H1 (cell line): Measurements from ENCODE around the gene RERE. TPM values are rescaled to one million over a fixed set of nuclear protein-coding genes. Genes with fewer than 3 reads are reported as not detected.

Experiments used
- CTCF ChIA-PET: fragments of 300-600 bp; sonication (Branson Sonifier 250); formaldehyde crosslinking; loops from one replicate; lab custom pipeline; 2021; ENCODE audit not compliant: partially characterized antibody; lab: Charles Lee
- POLR2A ChIA-PET: fragments of 300-600 bp; sonication (Branson Sonifier 250); formaldehyde crosslinking; loops from one replicate; lab custom pipeline; 2021; ENCODE audit warnings: inconsistent platforms; ENCODE audit not compliant: partially characterized antibody; lab: Charles Lee
- DNase-seq, 2 experiments: peaks; one replicate each; pipeline versions ENCODE4 v3.0.0 to v3.0.0-alpha.2; 2010 to 2022; ENCODE audit warnings: low spot score in 2 of 2, low read depth in 1 of 2, mixed read lengths in 1 of 2
- FAIRE-seq: peaks from 2 replicates; lab custom pipeline; 2011; peaks lifted over from hg19 to GRCh38; lab: Jason Lieb, UNC
- H2AFZ ChIP-seq: 2 replicates; pipeline ENCODE4 v1.8.1; 2012; ENCODE audit warnings: low read length, inconsistent platforms
- H2AK5ac ChIP-seq: 2 replicates; pipeline ENCODE4 v1.6.1; 2013; ENCODE audit warnings: low read depth, low read length
- H2BK120ac ChIP-seq: replicated peaks from 2 replicates; pipeline ENCODE3; 2013; ENCODE audit warnings: low read depth, low read length, inconsistent platforms
- H2BK12ac ChIP-seq: 2 replicates; pipeline ENCODE4 v1.6.1; 2013; ENCODE audit warnings: low read depth, low read length
- H2BK15ac ChIP-seq: 2 replicates; pipeline ENCODE4 v1.6.1; 2013; ENCODE audit warnings: low read length
- H2BK20ac ChIP-seq: 2 replicates; pipeline ENCODE4 v1.6.1; 2013; ENCODE audit warnings: low read length
- H2BK5ac ChIP-seq: 2 replicates; pipeline ENCODE4 v1.6.1; 2013; ENCODE audit warnings: low read depth, low read length
- H3K14ac ChIP-seq: 2 replicates; pipeline ENCODE4 v1.6.1; 2013; ENCODE audit warnings: inconsistent platforms; ENCODE audit not compliant: insufficient read length
- H3K18ac ChIP-seq: 2 replicates; pipeline ENCODE4 v1.6.1; 2013; ENCODE audit warnings: low read length; ENCODE audit errors: extremely low read depth
- H3K23ac ChIP-seq: 2 replicates; pipeline ENCODE4 v1.6.1; 2013; ENCODE audit warnings: inconsistent platforms; ENCODE audit not compliant: insufficient read length
- H3K23me2 ChIP-seq: 2 replicates; pipeline ENCODE4 v1.6.1; 2013; ENCODE audit warnings: low read depth, low read length
- H3K27ac ChIP-seq: 2 replicates; pipeline ENCODE4 v1.6.1; 2011; ENCODE audit warnings: low read depth, low read length, inconsistent platforms
- H3K27me3 ChIP-seq, 4 experiments: replicated peaks in 1 of 4; 1 replicate in 1 of 4; 2 replicates in 3 of 4; pipeline versions ENCODE4 v1.6.1 to v1.8.1; 2011 to 2013; ENCODE audit warnings: low read length in 3 of 4, mild to moderate bottlenecking in 3 of 4, inconsistent platforms in 2 of 4, mixed read lengths in 2 of 4, moderate library complexity in 1 of 4; ENCODE audit not compliant: control insufficient read depth in 3 of 4, insufficient read depth in 3 of 4; ENCODE audit errors: extremely low read depth in 1 of 4
- H3K36me3 ChIP-seq, 4 experiments: 2 replicates each; pipeline versions ENCODE4 v1.6.1 to v1.8.1; 2011 to 2013; ENCODE audit warnings: mild to moderate bottlenecking in 4 of 4, low read length in 3 of 4, moderate library complexity in 2 of 4, control low read depth in 1 of 4, inconsistent platforms in 1 of 4; ENCODE audit not compliant: insufficient read depth in 4 of 4, control insufficient read depth in 2 of 4
- H3K4ac ChIP-seq: replicated peaks from 2 replicates; pipeline ENCODE3; 2013; ENCODE audit warnings: low read length, low read depth, mixed read lengths, inconsistent platforms; ENCODE audit not compliant: insufficient read length
- H3K4me1 ChIP-seq, 4 experiments: replicated peaks in 1 of 4; 1 replicate in 1 of 4; 2 replicates in 3 of 4; pipeline versions ENCODE4 v1.6.1 to v1.8.1; 2011 to 2013; ENCODE audit warnings: low read length in 3 of 4, inconsistent platforms in 2 of 4, mixed read lengths in 1 of 4; ENCODE audit not compliant: insufficient read depth in 4 of 4, control insufficient read depth in 3 of 4
- H3K4me2 ChIP-seq, 2 experiments: 2 replicates each; pipeline versions ENCODE4 v1.6.1 to v1.8.1; 2011 to 2013; ENCODE audit warnings: low read depth in 2 of 2, low read length in 2 of 2, control low read depth in 1 of 2, inconsistent platforms in 1 of 2, mild to moderate bottlenecking in 1 of 2; ENCODE audit not compliant: insufficient read depth in 1 of 2
- H3K4me3 ChIP-seq, 4 experiments: fragments of 200-600, 300-600 bp in 1 of 4; sonication (generic), shearing (Covaris generic), sonication (Bioruptor Twin) in 1 of 4; 2 replicates each; pipeline versions ENCODE4 v1.5.1 to v1.8.1; 2011 to 2016; ENCODE audit warnings: low read length in 4 of 4, low read depth in 3 of 4, control low read depth in 2 of 4, inconsistent platforms in 2 of 4, mild to moderate bottlenecking in 2 of 4, mixed read lengths in 1 of 4, moderate library complexity in 1 of 4; ENCODE audit not compliant: insufficient read depth in 2 of 4; ENCODE audit errors: extremely low read depth in 1 of 4
- H3K56ac ChIP-seq: replicated peaks from 2 replicates; pipeline ENCODE3; 2013; ENCODE audit warnings: low read depth, mild to moderate bottlenecking, mixed read lengths, low read length, inconsistent platforms; ENCODE audit not compliant: insufficient read length
- H3K79me1 ChIP-seq: 2 replicates; pipeline ENCODE4 v1.6.1; 2013; ENCODE audit warnings: low read depth, low read length, control low read depth
- H3K79me2 ChIP-seq, 2 experiments: 2 replicates each; pipeline versions ENCODE4 v1.6.1 to v1.8.1; 2012 to 2013; ENCODE audit warnings: low read length in 2 of 2, mild to moderate bottlenecking in 2 of 2, inconsistent platforms in 1 of 2; ENCODE audit not compliant: insufficient read depth in 2 of 2, control insufficient read depth in 1 of 2
- H3K9ac ChIP-seq, 4 experiments: replicated peaks in 1 of 4; 1 replicate in 1 of 4; 2 replicates in 3 of 4; pipeline versions ENCODE4 v1.6.1 to v1.8.1; 2011 to 2013; ENCODE audit warnings: low read depth in 3 of 4, low read length in 3 of 4, control low read depth in 2 of 4, mild to moderate bottlenecking in 2 of 4, moderate library complexity in 2 of 4, inconsistent platforms in 1 of 4; ENCODE audit errors: extremely low read depth in 1 of 4
- H3K9me3 ChIP-seq, 2 experiments: 2 replicates each; pipeline versions ENCODE4 v1.6.1 to v1.8.1; 2012 to 2013; ENCODE audit warnings: mild to moderate bottlenecking in 2 of 2, moderate library complexity in 2 of 2, control low read depth in 1 of 2, inconsistent platforms in 1 of 2, low read depth in 1 of 2, low read length in 1 of 2, mixed read lengths in 1 of 2; ENCODE audit not compliant: insufficient read depth in 2 of 2
- H4K20me1 ChIP-seq, 2 experiments: replicated peaks in 1 of 2; 2 replicates each; pipeline versions ENCODE3 to v1.8.1; 2011 to 2013; ENCODE audit warnings: inconsistent platforms in 2 of 2, low read length in 2 of 2, mild to moderate bottlenecking in 1 of 2; ENCODE audit not compliant: insufficient read depth in 2 of 2, control insufficient read depth in 1 of 2
- H4K5ac ChIP-seq: 2 replicates; pipeline ENCODE4 v1.6.1; 2013; ENCODE audit warnings: low read length, low read depth, mixed read lengths, inconsistent platforms; ENCODE audit not compliant: insufficient read length
- H4K8ac ChIP-seq: 2 replicates; pipeline ENCODE4 v1.8.0; 2013; ENCODE audit warnings: mild to moderate bottlenecking, moderate library complexity, low read length, inconsistent platforms; ENCODE audit not compliant: insufficient read depth; ENCODE audit errors: extremely low read depth
- H4K91ac ChIP-seq: replicated peaks from 2 replicates; pipeline ENCODE3; 2013; ENCODE audit warnings: low read length, mixed read lengths, inconsistent platforms; ENCODE audit not compliant: insufficient read length
- CBX5 ChIP-seq: fragments of 300-800, 300-1000 bp; sonication (generic); IDR thresholded peaks from 2 replicates; pipeline ENCODE4 v1.7.1; 2016; ENCODE audit warnings: antibody characterized with exemption, low read length, low read depth
- CEBPB ChIP-seq: IDR thresholded peaks from 2 replicates; pipeline ENCODE4 v1.6.1; 2012; ENCODE audit warnings: low read depth, low read length
- CHD1 ChIP-seq: IDR thresholded peaks from 2 replicates; pipeline ENCODE4 v1.6.1; 2012; ENCODE audit warnings: low read depth, low read length, improper control_type of control experiment
- CHD2 ChIP-seq: IDR thresholded peaks from 2 replicates; pipeline ENCODE4 v1.6.1; 2012; ENCODE audit warnings: low read length, improper control_type of control experiment
- EP300 ChIP-seq, 2 experiments: IDR thresholded peaks; 1 replicate in 1 of 2; 2 replicates in 1 of 2; pipeline ENCODE4 v1.6.1; 2011 to 2012; ENCODE audit warnings: low read depth in 2 of 2, low read length in 2 of 2, mild to moderate bottlenecking in 2 of 2, borderline replicate concordance in 1 of 2, inconsistent platforms in 1 of 2, moderate library complexity in 1 of 2
- KDM5A ChIP-seq: fragments of 200-600 bp; IDR thresholded peaks from 2 replicates; pipeline ENCODE4 v1.7.1; 2012; ENCODE audit warnings: mild to moderate bottlenecking, low read length, inconsistent platforms, mixed read lengths
- POLR2A ChIP-seq, 2 experiments: IDR thresholded peaks; 1 replicate in 1 of 2; 2 replicates in 1 of 2; pipeline ENCODE4 v1.6.1; 2011; ENCODE audit warnings: low read depth in 2 of 2, low read length in 2 of 2, mild to moderate bottlenecking in 2 of 2; ENCODE audit errors: control extremely low read depth in 1 of 2
- POLR2AphosphoS5 ChIP-seq: IDR thresholded peaks from 2 replicates; pipeline ENCODE4 v1.6.1; 2011; ENCODE audit warnings: low read depth, low read length
- POU5F1 ChIP-seq: IDR thresholded peaks from 2 replicates; pipeline ENCODE4 v1.6.1; 2011; ENCODE audit warnings: low read depth, mild to moderate bottlenecking, low read length, moderate library complexity
- RFX5 ChIP-seq: IDR thresholded peaks from 2 replicates; pipeline ENCODE4 v1.6.1; 2011; ENCODE audit warnings: low read depth, low read length, improper control_type of control experiment, borderline replicate concordance
- SRF ChIP-seq: IDR thresholded peaks from 2 replicates; pipeline ENCODE4 v1.6.1; 2011; ENCODE audit warnings: mild to moderate bottlenecking, low read depth, low read length, moderate library complexity
- TBP ChIP-seq: IDR thresholded peaks from 2 replicates; pipeline ENCODE4 v1.6.1; 2011; ENCODE audit warnings: low read depth, low read length, improper control_type of control experiment
- ZNF274 ChIP-seq: IDR thresholded peaks from 2 replicates; pipeline ENCODE4 v1.7.0; 2012; ENCODE audit warnings: low read length, borderline replicate concordance; ENCODE audit errors: extremely low read depth
- WGBS, 2 experiments: shearing (Covaris generic) in 1 of 2; methylation state at CpG; one replicate each; pipeline versions ENCODE4 v1.1.6 to v1.1.7; 2013 to 2015; ENCODE audit warnings: low lambda C conversion rate in 2 of 2, mixed read lengths in 2 of 2, inconsistent platforms in 1 of 2, low coverage in 1 of 2, missing lambda C conversion rate in 1 of 2; ENCODE audit not compliant: insufficient replicate concordance in 2 of 2, insufficient coverage in 1 of 2, insufficient read length in 1 of 2; ENCODE audit errors: extremely low coverage in 1 of 2, missing lambda C conversion rate in 1 of 2; 5-methylcytosine and 5-hydroxymethylcytosine counted together
- polyA plus RNA-seq, 7 experiments: library from polyadenylated mRNA; depleted of rRNA in 3 of 7; stranded (reverse) in 5 of 7; unstranded in 2 of 7; fragments of >200 nt in 5 of 7; fragments of 200-250 nt in 2 of 7; gene quantifications; 1 replicate in 5 of 7; 2 replicates in 1 of 7; 4 replicates in 1 of 7; pipeline versions ENCODE4 v1.2.1 to v1.2.3, GENCODE V29; 2011 to 2013; ENCODE audit warnings: missing spikeins in 2 of 7, mixed read lengths in 2 of 7
- total RNA-seq: library from RNA; stranded (reverse); fragmentation: NEBNext Ultra II Directional; extraction: Animal tissue kit (Norgen Biotek cat#: 25700); gene quantifications from 2 replicates; pipeline ENCODE4 v1.2.1, GENCODE V29; 2021

Gene RERE
- total and polyA plus RNA-seq, 2 of the 8 experiments (the other 6 are each of a cell fraction or from before 2014, with no cell fraction given), result 15.3 to 142 TPM

DNA sequence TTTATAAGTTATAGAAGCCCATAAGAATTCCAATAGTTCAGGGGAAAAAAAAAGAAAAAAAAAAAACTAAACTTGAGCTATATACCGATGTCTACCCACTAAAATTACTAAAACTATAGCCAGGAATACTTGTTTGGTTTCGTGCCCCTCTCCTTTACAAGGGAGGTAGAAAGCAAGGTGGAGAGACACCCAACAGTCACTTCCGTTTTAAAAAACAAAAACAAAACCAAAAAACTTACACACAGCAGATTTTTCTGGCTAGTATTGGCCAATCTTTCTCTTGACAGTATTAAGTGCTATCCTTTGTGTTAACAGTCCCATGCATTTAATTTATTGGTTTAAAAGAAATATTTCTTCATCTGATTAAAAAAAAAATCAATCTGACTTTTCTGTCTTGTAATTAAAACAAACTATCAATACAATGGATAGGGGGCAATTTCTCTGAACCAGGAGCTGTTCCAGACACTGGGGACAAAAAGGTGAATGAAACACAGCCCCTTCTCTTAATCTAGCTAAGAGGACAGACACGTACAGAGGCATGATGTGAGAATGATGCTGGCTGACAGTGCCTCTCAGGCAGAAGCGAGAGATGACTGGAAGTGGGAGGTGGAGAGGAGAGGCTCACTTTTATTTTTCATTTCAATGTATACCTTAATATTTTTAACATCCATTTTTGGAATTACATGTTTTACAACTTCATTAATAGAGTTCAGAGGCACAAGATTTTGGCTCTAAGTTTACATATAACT lies 214.8 kb downstream of the RERE start:
- Histone ChIP-seq H3K23me2 (no peaks in the 10 kb centered on the region; the same call in 1 of the 2 replicates), H3K36me3 (0 out of 8 replicates have a peak, but pooled peaks cover 0 to 7% (median 0%) of the 10 kb centered on the region in 4 experiments), H3K4me2 (no peak overlapping the region), H2BK5ac (no peak overlapping the region), H2AK5ac (no peak overlapping the region), H2BK12ac (no peak overlapping the region), H2BK15ac (no peak overlapping the region), H3K14ac (no peak overlapping the region), H2AFZ (no peak overlapping the region), H3K9me3 (no peaks in the 10 kb centered on the region), H3K4me3 (no peak overlapping the region), H3K9ac (no peak overlapping the region), H3K56ac (no peak overlapping the region), H3K79me1 (peaks cover 8% of the 10 kb centered on the region; the same call in 1 of the 2 replicates), H4K91ac (no peak overlapping the region), H3K18ac (no peak overlapping the region), H4K5ac (no peak overlapping the region), H4K20me1 (peaks cover 6 to 19% of the 10 kb centered on the region in 2 experiments), H3K23ac (no peak overlapping the region), H3K27ac (no peak overlapping the region), H3K79me2 (peaks cover 6 to 79% of the 10 kb centered on the region in 2 experiments; a peak in 3 of 4 replicates), H3K4ac (no peak overlapping the region), H2BK20ac (no peak overlapping the region), H3K27me3 (no peaks in the 10 kb centered on the region), H2BK120ac (no peak overlapping the region), H3K4me1 (peaks cover 0 to 11% (median 4%) of the 10 kb centered on the region in 4 experiments; a peak in 3 of 7 replicates), H4K8ac (no peak overlapping the region)
- ChIA-PET POLR2A (interaction anchor here (0.6 kb wide), 1 partner anchor 104 kb away, joined by 3 read pairs; no protein-coding TSS in a partner anchor), CTCF (interaction anchor here (1.0 to 1.8 kb wide), 2 partner anchors 18 to 142 kb away, joined by 3 to 10 read pairs; no protein-coding TSS in a partner anchor)
- DNase-seq, result no peak
- FAIRE-seq, result no peak
- WGBS, 2 experiments, result 77% methylated on average over 5 of the region's 5 CpGs; no CpG with 5 or more reads in 1 of the 2 experiments
- TF ChIP-seq CBX5 (no peak), ZNF274 (no peak), RFX5 (no peak), POLR2A (IDR thresholded peaks at IDR 0.05; ENCODE audit: control extremely low read depth in 1 of 2, low read depth in 2 of 2, low read length in 2 of 2) (no peak), CHD1 (no peak), SRF (no peak), CHD2 (no peak), EP300 (IDR thresholded peaks at IDR 0.05; ENCODE audit: borderline replicate concordance in 1 of 2, low read depth in 2 of 2, low read length in 2 of 2) (no peak), KDM5A (no peak), POU5F1 (no peak), CEBPB (no peak), TBP (no peak), POLR2AphosphoS5 (no peak)
